B cell (primary cell): ENCODE results near the gene KRTAP5-2. TPM values are rescaled to one million over a fixed set of nuclear protein-coding genes. Genes with fewer than 3 reads are reported as not detected.
A peak's percentile ranks its signal among the peaks of the same experiment; 100 is the strongest.

Source experiments
- ATAC-seq: fragments of 200-7000 bp; cut with Tn5 transposase; one replicate; pipeline ENCODE4 v1.10.0; 2021; ENCODE audit warnings: low read depth, mild to moderate bottlenecking, moderate number of reproducible peaks, moderate library complexity
- CTCF ChIA-PET: fragments of 350-600 bp; sonication (Branson Sonifier 250); formaldehyde crosslinking; loops from one replicate; lab custom pipeline; 2021; ENCODE audit warnings: antibody characterized with exemption, inconsistent platforms; lab: Charles Lee
- POLR2A ChIA-PET: fragments of 350-600 bp; sonication (Branson Sonifier 250); formaldehyde crosslinking; loops from one replicate; lab custom pipeline; 2021; ENCODE audit warnings: antibody characterized with exemption; lab: Charles Lee
- DNase-seq: peaks from one replicate; pipeline ENCODE4 v3.0.0; 2013
- H2AFZ ChIP-seq: 2 replicates; pipeline ENCODE4 v1.6.1; 2012; ENCODE audit warnings: mild to moderate bottlenecking, low read depth, low read length; ENCODE audit not compliant: insufficient read depth, poor library complexity, severe bottlenecking
- H3K27ac ChIP-seq, 2 donors: 1 replicate in 1 of 2; 2 replicates in 1 of 2; pipeline ENCODE4 v1.5.1; 2012 to 2013; ENCODE audit warnings: low read length in 2 of 2, mild to moderate bottlenecking in 2 of 2, moderate library complexity in 1 of 2
- H3K27me3 ChIP-seq, 4 experiments: fragments of 200-600 bp in 1 of 4; sonication (generic) in 1 of 4; replicated peaks in 1 of 4; 1 replicate in 2 of 4; 2 replicates in 2 of 4; pipeline versions ENCODE4 v1.6.1 to v1.7.0; 2013 to 2016; ENCODE audit warnings: low read length in 3 of 4, mild to moderate bottlenecking in 2 of 4, mixed read lengths in 1 of 4, moderate library complexity in 1 of 4; ENCODE audit not compliant: insufficient read depth in 4 of 4, control insufficient read depth in 3 of 4; ENCODE audit errors: control extremely low read depth in 1 of 4
- H3K36me3 ChIP-seq, 2 experiments: replicated peaks in 1 of 2; 1 replicate in 1 of 2; 2 replicates in 1 of 2; pipeline versions ENCODE4 v1.6.1 to v1.7.1; 2013; ENCODE audit warnings: low read length in 1 of 2; ENCODE audit not compliant: insufficient read depth in 2 of 2, control insufficient read depth in 1 of 2; ENCODE audit errors: control extremely low read depth in 1 of 2, extremely low read depth in 1 of 2
- H3K4me1 ChIP-seq, 2 donors: fragments of 200-600 bp in 1 of 2; sonication (generic) in 1 of 2; 1 replicate in 1 of 2; 2 replicates in 1 of 2; pipeline versions ENCODE4 v1.5.1 to v1.6.1; 2013 to 2017; ENCODE audit warnings: low read length in 2 of 2; ENCODE audit not compliant: control insufficient read depth in 2 of 2, insufficient read depth in 2 of 2
- H3K4me2 ChIP-seq: replicated peaks from 2 replicates; pipeline ENCODE3; 2012; ENCODE audit warnings: mild to moderate bottlenecking, low read depth, low read length; ENCODE audit not compliant: poor library complexity, severe bottlenecking
- H3K4me3 ChIP-seq, 5 experiments: fragments of 200-600 bp in 1 of 5; sonication (generic) in 1 of 5; 1 replicate in 3 of 5; 2 replicates in 2 of 5; pipeline versions ENCODE4 v1.5.1 to v1.7.0; 2011 to 2016; ENCODE audit warnings: low read length in 4 of 5, mild to moderate bottlenecking in 4 of 5, low read depth in 2 of 5, control low read depth in 1 of 5, moderate library complexity in 1 of 5; ENCODE audit not compliant: insufficient read depth in 1 of 5; ENCODE audit errors: control extremely low read depth in 1 of 5, extremely low read depth in 1 of 5
- H3K79me2 ChIP-seq: fragments of 200-600 bp; sonication (generic); one replicate; pipeline ENCODE4 v1.6.0; 2016; ENCODE audit warnings: low read length; ENCODE audit not compliant: control insufficient read depth, insufficient read depth
- H3K9ac ChIP-seq: fragments of 200-600 bp; sonication (generic); 2 replicates; pipeline ENCODE4 v1.6.1; 2017; ENCODE audit warnings: mild to moderate bottlenecking, low read length, moderate library complexity
- H3K9me3 ChIP-seq, 3 donors: one replicate each; pipeline versions ENCODE4 v1.6.1 to v1.7.1; 2013; ENCODE audit warnings: low read length in 2 of 3; ENCODE audit not compliant: control insufficient read depth in 2 of 3, insufficient read depth in 1 of 3; ENCODE audit errors: control extremely low read depth in 1 of 3
- H4K20me1 ChIP-seq: 2 replicates; pipeline ENCODE4 v1.6.0; 2012; ENCODE audit warnings: mild to moderate bottlenecking, low read length; ENCODE audit not compliant: insufficient read depth, control insufficient read depth, poor library complexity, severe bottlenecking
- H3K27ac Mint-ChIP-seq: one replicate; pipeline ENCODE4 v1.8.0; 2021; ENCODE audit warnings: mixed read lengths
- H3K27me3 Mint-ChIP-seq: one replicate; pipeline ENCODE4 v1.8.0; 2021; ENCODE audit warnings: mixed read lengths
- H3K4me1 Mint-ChIP-seq: one replicate; pipeline ENCODE4 v1.8.0; 2021; ENCODE audit warnings: mixed read lengths
- H3K4me3 Mint-ChIP-seq: one replicate; pipeline ENCODE4 v1.8.0; 2021; ENCODE audit warnings: mixed read lengths
- H3K9me3 Mint-ChIP-seq: one replicate; pipeline ENCODE4 v1.8.0; 2022; ENCODE audit warnings: mixed read lengths; ENCODE audit not compliant: insufficient read depth
- EZH2 ChIP-seq: IDR thresholded peaks from 2 replicates; pipeline ENCODE4 v1.6.1; 2012; ENCODE audit warnings: borderline replicate concordance, low read depth, mild to moderate bottlenecking, moderate library complexity, low read length; ENCODE audit not compliant: insufficient read depth, poor library complexity, severe bottlenecking
- WGBS: methylation state at CpG from one replicate; pipeline ENCODE4 v1.1.5; 2013; ENCODE audit warnings: missing lambda C conversion rate; ENCODE audit not compliant: insufficient coverage; 5-methylcytosine and 5-hydroxymethylcytosine counted together
- intact Hi-C: fragments of 100-400 bp; cut with micrococcal nuclease; formaldehyde crosslinking; loops from one replicate; pipeline ENCODE4 v1.10.0; 2022
- polyA plus RNA-seq: library from polyadenylated mRNA; depleted of rRNA; stranded (reverse); fragments of >200 nt; gene quantifications from 2 replicates; pipeline ENCODE4 v1.2.3, GENCODE V29; 2012
- total RNA-seq, 2 donors: library from RNA; stranded (reverse); fragments of 120-200 nt in 1 of 2; gene quantifications; 1 replicate in 1 of 2; 2 replicates in 1 of 2; pipeline versions ENCODE4 v1.2.3 to v1.2.4, GENCODE V29; 2013 to 2022
- TF ChIP-seq, protein P1 (sequence below): fragments of 200-600 bp; IDR thresholded peaks from one replicate; pipeline ENCODE4 v1.8.0; 2022; ENCODE audit warnings: antibody characterized with exemption, mild to moderate bottlenecking

Gene KRTAP5-2
- total and polyA plus RNA-seq, 2 donors (not counting 1 experiment from before 2014, with no cell fraction given), result 0.36 TPM; not detected in 1

DNA sequence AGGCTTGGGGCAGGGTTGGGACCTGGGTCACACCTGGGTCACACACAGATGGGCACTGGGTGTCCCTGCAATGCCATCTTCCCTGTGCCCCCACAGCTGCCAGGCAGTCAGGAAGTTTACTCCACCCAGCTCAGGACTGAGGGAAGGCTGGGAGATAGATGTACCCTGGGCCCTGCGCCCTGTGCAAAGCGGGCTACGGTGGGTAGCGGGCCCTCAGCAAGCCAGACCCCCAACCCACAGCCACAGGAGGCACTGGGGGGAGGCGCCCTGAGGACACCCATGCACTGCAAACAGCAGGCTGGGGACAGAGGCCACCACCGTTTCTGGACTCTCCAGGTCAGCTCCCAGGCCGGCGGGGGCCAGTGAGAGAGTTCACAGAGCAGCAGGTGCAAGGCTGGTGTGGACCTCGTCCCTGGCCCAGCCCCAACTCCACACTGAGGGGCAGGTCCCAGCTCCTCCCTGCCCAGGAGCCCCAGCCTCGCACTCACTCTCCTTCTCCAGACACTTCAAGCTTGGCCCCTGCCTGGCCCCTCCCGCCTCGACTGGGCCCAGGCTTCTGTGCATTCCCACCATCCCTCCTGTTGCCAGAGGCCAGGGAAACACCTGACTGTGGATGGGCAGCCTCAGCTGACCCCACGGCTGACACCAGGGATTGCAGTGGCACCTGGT lies 30.9 kb downstream of the KRTAP5-2 start:
- TF ChIP-seq EZH2, result no peak
- TF ChIP-seq, protein P1, sequence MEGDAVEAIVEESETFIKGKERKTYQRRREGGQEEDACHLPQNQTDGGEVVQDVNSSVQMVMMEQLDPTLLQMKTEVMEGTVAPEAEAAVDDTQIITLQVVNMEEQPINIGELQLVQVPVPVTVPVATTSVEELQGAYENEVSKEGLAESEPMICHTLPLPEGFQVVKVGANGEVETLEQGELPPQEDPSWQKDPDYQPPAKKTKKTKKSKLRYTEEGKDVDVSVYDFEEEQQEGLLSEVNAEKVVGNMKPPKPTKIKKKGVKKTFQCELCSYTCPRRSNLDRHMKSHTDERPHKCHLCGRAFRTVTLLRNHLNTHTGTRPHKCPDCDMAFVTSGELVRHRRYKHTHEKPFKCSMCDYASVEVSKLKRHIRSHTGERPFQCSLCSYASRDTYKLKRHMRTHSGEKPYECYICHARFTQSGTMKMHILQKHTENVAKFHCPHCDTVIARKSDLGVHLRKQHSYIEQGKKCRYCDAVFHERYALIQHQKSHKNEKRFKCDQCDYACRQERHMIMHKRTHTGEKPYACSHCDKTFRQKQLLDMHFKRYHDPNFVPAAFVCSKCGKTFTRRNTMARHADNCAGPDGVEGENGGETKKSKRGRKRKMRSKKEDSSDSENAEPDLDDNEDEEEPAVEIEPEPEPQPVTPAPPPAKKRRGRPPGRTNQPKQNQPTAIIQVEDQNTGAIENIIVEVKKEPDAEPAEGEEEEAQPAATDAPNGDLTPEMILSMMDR, result no peak
- Histone ChIP-seq H3K79me2 (no peaks in the 10 kb centered on the region), H4K20me1 (no peaks in the 10 kb centered on the region), H3K9ac (no peak overlapping the region), H3K27ac (no peak overlapping the region), H3K4me2 (no peak overlapping the region), H3K36me3 (no peaks in the 10 kb centered on the region), H3K9me3 (peaks cover 0 to 11% (median 0%) of the 10 kb centered on the region in 3 donors), H3K4me1 (peaks cover 12 to 13% of the 10 kb centered on the region in 2 donors), H3K27me3 (peaks cover 0 to 40% (median 7%) of the 10 kb centered on the region in 4 experiments), H2AFZ (no peak overlapping the region), H3K4me3 (no peak overlapping the region)
- no peak for ATAC-seq
- ChIA-PET POLR2A (no interaction called here), CTCF (interaction anchor here (1.1 to 4.5 kb wide), 2 partner anchors 8 to 11 kb away, joined by 3 to 28 read pairs; no protein-coding TSS in a partner anchor)
- WGBS, result 81% methylated on average over 13 of the region's 13 CpGs
- DNase-seq, result peak; percentile 29
- Mint-ChIP-seq H3K9me3 (no peaks in the 10 kb centered on the region), H3K27me3 (peaks cover 9% of the 10 kb centered on the region), H3K4me1 (peaks cover 9% of the 10 kb centered on the region), H3K27ac (no peak overlapping the region), H3K4me3 (no peak overlapping the region)
- intact Hi-C loops, result no loop called here

DNA sequence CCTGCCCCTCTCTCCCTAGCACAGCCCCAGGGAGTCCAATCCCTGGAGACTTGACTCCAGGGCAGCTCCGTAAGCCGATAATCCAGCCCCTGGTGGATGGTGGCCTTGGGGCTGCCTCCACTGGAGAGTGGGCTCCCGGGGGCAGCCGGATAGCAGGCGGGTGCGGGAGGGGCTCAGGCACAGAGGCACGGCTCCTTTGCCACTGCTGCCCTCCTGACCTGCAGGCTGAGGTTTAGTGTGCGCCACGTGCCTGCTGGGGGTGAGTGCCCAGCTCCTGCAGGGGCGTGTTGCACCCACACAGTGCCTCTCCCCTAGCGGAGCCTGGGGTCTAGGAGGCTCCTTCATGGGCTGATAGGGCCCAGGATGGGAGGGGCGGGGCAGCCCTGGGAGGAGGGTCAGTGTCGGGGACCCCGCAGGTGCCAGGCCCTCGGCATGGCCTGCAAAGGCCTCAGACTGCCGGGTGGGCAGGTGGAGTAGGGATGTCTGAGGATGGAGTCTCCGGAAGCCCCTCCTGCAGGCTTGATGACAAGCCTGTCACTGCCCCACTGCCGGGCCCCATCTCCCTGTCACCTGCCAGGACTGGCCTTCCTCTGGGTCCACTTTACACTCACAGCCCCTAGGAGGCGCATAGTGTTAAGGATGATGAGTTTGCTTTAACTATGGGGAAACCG lies 31.6 kb downstream of the KRTAP5-2 start:
- H3K4me1 Mint-ChIP-seq, result peaks cover 9% of the 10 kb centered on the region
- Histone ChIP-seq H3K9ac (no peak overlapping the region), H3K4me1 (peaks cover 12 to 13% of the 10 kb centered on the region in 2 donors), H3K36me3 (no peaks in the 10 kb centered on the region), H2AFZ (no peak overlapping the region), H3K4me3 (no peak overlapping the region), H3K27ac (no peak overlapping the region), H3K4me2 (no peak overlapping the region), H3K79me2 (no peaks in the 10 kb centered on the region), H4K20me1 (no peaks in the 10 kb centered on the region), H3K27me3 (peaks cover 0 to 40% (median 7%) of the 10 kb centered on the region in 4 experiments), H3K9me3 (peaks cover 0 to 11% (median 0%) of the 10 kb centered on the region in 3 donors)
- DNase-seq (no peak), ATAC-seq (no peak)
- intact Hi-C loops, result no loop called here
- no peak for TF ChIP-seq EZH2
- TF ChIP-seq, protein P1, result no peak
- no peak overlapping the region for H3K4me3 Mint-ChIP-seq
- ChIA-PET POLR2A (no interaction called here), CTCF (interaction anchor here (1.1 to 4.5 kb wide), 2 partner anchors 9 to 11 kb away, joined by 3 to 28 read pairs; no protein-coding TSS in a partner anchor)
- peaks cover 9% of the 10 kb centered on the region for H3K27me3 Mint-ChIP-seq
- WGBS, result 82% methylated on average over 18 of the region's 20 CpGs
- H3K27ac Mint-ChIP-seq, result peak overlapping the region; percentile 53
- no peaks in the 10 kb centered on the region for H3K9me3 Mint-ChIP-seq
